ENCODE measurements around the gene LYPD4. TPM values are rescaled to one million over a fixed set of nuclear protein-coding genes. Genes with fewer than 3 reads are reported as not detected.

Gene LYPD4, protein sequence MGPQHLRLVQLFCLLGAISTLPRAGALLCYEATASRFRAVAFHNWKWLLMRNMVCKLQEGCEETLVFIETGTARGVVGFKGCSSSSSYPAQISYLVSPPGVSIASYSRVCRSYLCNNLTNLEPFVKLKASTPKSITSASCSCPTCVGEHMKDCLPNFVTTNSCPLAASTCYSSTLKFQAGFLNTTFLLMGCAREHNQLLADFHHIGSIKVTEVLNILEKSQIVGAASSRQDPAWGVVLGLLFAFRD
- not detected for total RNA-seq
- not detected for polyA plus RNA-seq
- long read RNA-seq, donor 1, result 0 reads
- long read RNA-seq, donor 2, result 0 reads
- long read RNA-seq, donor 3, result 0 reads
- long read RNA-seq, donor 4, result 0 reads
- long read RNA-seq, donor 5, partial matches to known transcripts, result 1,614 of 2,900 reads
- long read RNA-seq, donor 5, other reads (novel, unspliced or antisense), result 1,286 of 2,900 reads
- long read RNA-seq, donor 6, result 0 reads
- long read RNA-seq, donor 7, partial matches to known transcripts, result 4,081 of 4,113 reads
- long read RNA-seq, donor 7, other reads (novel, unspliced or antisense), result 32 of 4,113 reads
- long read RNA-seq, donor 8, partial matches to known transcripts, result 3,852 of 3,887 reads
- long read RNA-seq, donor 8, other reads (novel, unspliced or antisense), result 35 of 3,887 reads
- long read RNA-seq, donor 9, result 0 reads
- long read RNA-seq, donor 10, result 0 reads

DNA sequence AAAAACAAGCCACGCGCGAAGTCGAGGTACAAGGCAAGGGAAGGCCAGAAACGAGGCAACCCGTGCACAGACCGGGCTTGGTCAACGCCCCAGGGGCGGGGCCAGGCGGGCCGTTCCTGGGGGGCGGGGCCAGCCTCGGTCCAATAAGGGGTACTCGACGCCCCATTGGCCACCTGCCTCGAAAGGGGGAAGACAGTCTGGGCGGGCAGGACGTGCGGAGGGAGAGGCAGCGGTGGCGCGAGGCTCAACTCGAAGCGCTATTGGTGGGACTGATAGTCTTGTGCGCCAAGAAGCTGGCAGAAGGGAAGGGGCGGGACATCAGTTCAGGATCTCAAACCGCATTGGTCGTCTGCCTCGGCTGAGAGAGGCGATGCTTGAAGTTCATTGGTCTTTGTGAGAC is at the start of gene LYPD4:
Gene LYPD4 (minus strand): TSS at position 83 of the 400 bp plus-strand sequence. CDS start 5,398 bp downstream, outside the sequence.
- no peaks in the 10 kb centered on the region for H3K36me3 ChIP-seq
- H3K27me3 ChIP-seq, result peaks cover 0 to 35% (median 0%) of the 10 kb centered on the region in 3 donors
- TF ChIP-seq, protein P1, sequence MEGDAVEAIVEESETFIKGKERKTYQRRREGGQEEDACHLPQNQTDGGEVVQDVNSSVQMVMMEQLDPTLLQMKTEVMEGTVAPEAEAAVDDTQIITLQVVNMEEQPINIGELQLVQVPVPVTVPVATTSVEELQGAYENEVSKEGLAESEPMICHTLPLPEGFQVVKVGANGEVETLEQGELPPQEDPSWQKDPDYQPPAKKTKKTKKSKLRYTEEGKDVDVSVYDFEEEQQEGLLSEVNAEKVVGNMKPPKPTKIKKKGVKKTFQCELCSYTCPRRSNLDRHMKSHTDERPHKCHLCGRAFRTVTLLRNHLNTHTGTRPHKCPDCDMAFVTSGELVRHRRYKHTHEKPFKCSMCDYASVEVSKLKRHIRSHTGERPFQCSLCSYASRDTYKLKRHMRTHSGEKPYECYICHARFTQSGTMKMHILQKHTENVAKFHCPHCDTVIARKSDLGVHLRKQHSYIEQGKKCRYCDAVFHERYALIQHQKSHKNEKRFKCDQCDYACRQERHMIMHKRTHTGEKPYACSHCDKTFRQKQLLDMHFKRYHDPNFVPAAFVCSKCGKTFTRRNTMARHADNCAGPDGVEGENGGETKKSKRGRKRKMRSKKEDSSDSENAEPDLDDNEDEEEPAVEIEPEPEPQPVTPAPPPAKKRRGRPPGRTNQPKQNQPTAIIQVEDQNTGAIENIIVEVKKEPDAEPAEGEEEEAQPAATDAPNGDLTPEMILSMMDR (IDR thresholded peaks at IDR 0.05), result no peak
- TF ChIP-seq POLR2A (IDR thresholded peaks at IDR 0.05), result no peak
- no peak for TF ChIP-seq EP300 (IDR thresholded peaks at IDR 0.05)
- no peak for TF ChIP-seq POLR2AphosphoS5 (IDR thresholded peaks at IDR 0.05)
- H3K27ac ChIP-seq, result no peak within 1 kb of the TSS
- 77 to 86% (median 81%) methylated on average over 27 to 30 of the region's 30 CpGs for WGBS, 5 donors
- H3K4me3 ChIP-seq, result no peak within 1 kb of the TSS
- DNase-seq, result no peak
- H3K4me1 ChIP-seq, result peaks cover 0 to 5% (median 0%) of the 10 kb centered on the region in 4 donors
- no peaks in the 10 kb centered on the region for H3K9me3 ChIP-seq
- intact Hi-C loops (cut with DNase I; ENCODE audit: low total_unique reads), result no loop called here

DNA sequence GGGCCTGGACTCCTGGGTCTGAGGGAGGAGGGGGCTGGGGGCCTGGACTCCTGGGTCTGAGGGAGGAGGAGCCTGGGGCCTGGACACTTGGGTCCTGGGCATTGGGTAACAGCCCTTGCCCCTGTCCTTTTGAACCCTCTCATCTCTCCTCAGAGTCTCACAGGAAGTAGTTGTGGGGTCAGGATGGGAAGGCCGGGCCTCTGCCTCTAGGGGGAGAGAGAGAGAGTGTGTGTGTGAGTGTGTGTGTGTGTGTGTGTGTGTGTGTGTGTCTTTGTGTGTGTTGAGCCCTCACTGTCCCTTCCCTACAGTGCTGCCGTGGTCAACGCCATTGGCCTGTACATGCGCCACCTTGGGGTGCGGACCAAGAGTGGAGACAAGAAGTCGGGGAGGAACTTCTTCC is 49.4 kb upstream of the LYPD4 start:
- Histone ChIP-seq H3K9me3 (no peaks in the 10 kb centered on the region), H3K36me3 (peaks cover 61 to 96% (median 89%) of the 10 kb centered on the region in 4 donors), H3K27me3 (no peaks in the 10 kb centered on the region), H3K4me3 (no peak overlapping the region), H3K4me1 (peaks cover 0 to 5% (median 0%) of the 10 kb centered on the region in 4 donors), H3K27ac (no peak overlapping the region)
- WGBS, 5 donors, result 64 to 72% (median 70%) methylated on average over 6 of the region's 6 CpGs
- intact Hi-C loops (cut with DNase I; ENCODE audit: low total_unique reads), result no loop called here
- TF ChIP-seq POLR2AphosphoS5 (IDR thresholded peaks at IDR 0.05) (no peak), EP300 (IDR thresholded peaks at IDR 0.05) (no peak), POLR2A (IDR thresholded peaks at IDR 0.05) (no peak)
- TF ChIP-seq, protein P1 (IDR thresholded peaks at IDR 0.05), result no peak
- DNase-seq, result no peak

DNA sequence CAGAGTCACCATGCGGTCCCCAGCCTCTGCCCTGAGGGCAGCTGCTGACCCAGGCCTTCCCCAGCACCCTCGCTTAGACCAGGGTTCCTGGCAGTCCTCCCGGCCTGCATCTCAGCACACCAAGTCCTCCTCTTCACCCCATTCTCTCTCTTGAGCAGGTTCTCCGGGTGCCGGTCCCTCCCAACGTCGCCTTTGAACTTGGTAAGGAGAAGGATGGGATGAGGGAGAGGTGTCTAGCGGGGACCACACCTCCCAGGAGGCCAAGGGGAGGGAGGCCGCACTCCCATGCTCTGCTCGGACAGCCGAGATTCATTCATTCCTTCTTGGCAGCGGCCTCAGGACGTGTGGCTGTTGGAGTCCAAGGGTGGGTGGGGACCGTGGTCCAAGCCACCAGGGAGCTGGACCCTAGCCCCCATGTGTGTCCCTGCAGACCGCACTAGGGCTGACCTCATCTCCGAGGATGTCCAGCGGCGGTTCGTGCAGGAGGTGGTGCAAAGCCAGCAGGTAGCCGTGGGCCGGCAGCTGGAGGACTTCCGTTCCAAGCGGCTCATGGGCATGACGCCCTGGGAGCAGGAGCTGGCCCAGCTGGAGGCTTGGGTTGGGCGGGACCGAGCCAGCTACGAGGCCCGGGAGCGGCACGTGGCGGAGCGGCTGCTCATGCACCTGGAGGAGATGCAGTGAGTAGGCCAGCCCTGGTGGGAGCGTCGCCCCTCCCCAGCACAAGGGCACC is 47.9 kb upstream of the LYPD4 start:
- Histone ChIP-seq H3K4me1 (peaks cover 7 to 21% (median 11%) of the 10 kb centered on the region in 4 donors), H3K27me3 (no peaks in the 10 kb centered on the region), H3K36me3 (peaks cover 58 to 92% (median 86%) of the 10 kb centered on the region in 4 donors), H3K9me3 (no peaks in the 10 kb centered on the region), H3K27ac (no peak overlapping the region), H3K4me3 (no peak overlapping the region)
- TF ChIP-seq, protein P1 (IDR thresholded peaks at IDR 0.05), result no peak
- TF ChIP-seq POLR2A (IDR thresholded peaks at IDR 0.05) (no peak), POLR2AphosphoS5 (IDR thresholded peaks at IDR 0.05) (no peak), EP300 (IDR thresholded peaks at IDR 0.05) (no peak)
- WGBS, 5 donors, result 83 to 93% (median 87%) methylated on average over 15 to 34 of the region's 34 CpGs
- DNase-seq, result no peak
- intact Hi-C loops (cut with DNase I; ENCODE audit: low total_unique reads), result no loop called here

DNA sequence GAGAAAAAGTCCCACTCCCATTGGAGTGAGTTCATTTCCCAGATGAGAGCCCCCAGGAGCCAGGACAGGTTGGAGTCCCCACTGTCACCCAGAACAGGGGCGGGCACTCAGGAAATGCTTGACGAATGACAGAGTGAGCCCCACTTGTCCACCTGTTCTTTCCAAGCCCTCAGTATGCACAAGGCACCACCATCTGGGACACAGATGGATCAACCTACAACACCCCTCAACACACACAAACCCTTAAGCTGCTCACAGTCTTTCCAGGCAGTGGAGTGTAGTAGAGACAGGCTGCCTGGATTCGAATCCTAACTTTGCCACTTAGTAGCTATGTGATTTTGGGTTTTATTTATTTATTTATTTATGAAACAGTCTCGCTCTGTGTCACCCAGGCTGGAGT is 46.5 kb upstream of the LYPD4 start:
- DNase-seq, result no peak
- WGBS, 5 donors, result 91 to 97% (median 92%) methylated on average over 4 of the region's 4 CpGs

More for the DNA sequence above, 46.5 kb upstream of the LYPD4 start:
- Histone ChIP-seq H3K27ac (no peak overlapping the region), H3K4me1 (peaks cover 19 to 35% (median 25%) of the 10 kb centered on the region in 4 donors), H3K27me3 (no peaks in the 10 kb centered on the region), H3K4me3 (no peak overlapping the region), H3K9me3 (no peaks in the 10 kb centered on the region), H3K36me3 (peaks cover 52 to 78% (median 72%) of the 10 kb centered on the region in 4 donors)
- intact Hi-C loops (cut with DNase I; ENCODE audit: low total_unique reads), result no loop called here
- TF ChIP-seq POLR2AphosphoS5 (IDR thresholded peaks at IDR 0.05) (no peak), EP300 (IDR thresholded peaks at IDR 0.05) (no peak), POLR2A (IDR thresholded peaks at IDR 0.05) (no peak)
- TF ChIP-seq, protein P1 (IDR thresholded peaks at IDR 0.05), result no peak
